HepG2 (cell line): ENCODE results near the gene MYRIP. TPM values are rescaled to one million over a fixed set of nuclear protein-coding genes. Genes with fewer than 3 reads are reported as not detected.

Experiments
- ATAC-seq: fragments of 200-7000 bp; cut with Tn5 transposase; 3 replicates; pipeline ENCODE4 v1.9.1; 2020; ENCODE audit warnings: mild to moderate bottlenecking, moderate library complexity
- BruUV-seq: library from RNA; stranded (reverse); fragments of 400-500 nt; replicated peaks from 2 replicates; lab custom pipeline; 2021; lab: Mats Ljungman, UMichigan
- CTCF ChIA-PET: fragments of 300-600 bp; formaldehyde crosslinking; extraction: SDS; loops from one replicate; lab custom pipeline; 2021; ENCODE audit warnings: low total read pairs, inconsistent platforms, low intra/inter-chr PET ratio; lab: Yijun Ruan, JAX
- POLR2A ChIA-PET: fragments of 350-600 bp; sonication (Branson Sonifier 250); formaldehyde crosslinking; loops from one replicate; lab custom pipeline; 2020; ENCODE audit warnings: antibody characterized with exemption, inconsistent platforms; lab: Yijun Ruan, JAX
- DNase-seq: peaks from one replicate; pipeline ENCODE4 v3.0.0-alpha.2; 2015; ENCODE audit warnings: low spot score
- FAIRE-seq: peaks from 3 replicates; lab custom pipeline; 2011; peaks lifted over from hg19 to GRCh38; lab: Jason Lieb, UNC
- H2AFZ ChIP-seq: one replicate; pipeline ENCODE4 v1.6.1; 2011; ENCODE audit warnings: low read length, inconsistent platforms
- H3K27ac ChIP-seq: fragments of 300-600 bp; 3 replicates; pipeline ENCODE4 v1.8.0; 2011; ENCODE audit warnings: mixed run types, mild to moderate bottlenecking, mixed read lengths, low read length, inconsistent platforms; ENCODE audit not compliant: insufficient read depth; ENCODE audit errors: extremely low read length
- H3K27me3 ChIP-seq, 2 experiments: fragments of 200-600 bp in 1 of 2; 2 replicates in 1 of 2; 3 replicates in 1 of 2; pipeline versions ENCODE4 v1.6.0 to v1.8.0; 2011; ENCODE audit warnings: low read length in 2 of 2, mild to moderate bottlenecking in 2 of 2, moderate library complexity in 2 of 2, inconsistent platforms in 1 of 2; ENCODE audit not compliant: insufficient read depth in 2 of 2, control insufficient read depth in 1 of 2
- H3K36me3 ChIP-seq, 2 experiments: fragments of 200-600 bp in 1 of 2; replicated peaks in 1 of 2; 2 replicates in 1 of 2; 3 replicates in 1 of 2; pipeline versions ENCODE4 v1.5.1 to v1.8.0; 2011; ENCODE audit warnings: low read length in 2 of 2, inconsistent platforms in 1 of 2; ENCODE audit not compliant: insufficient read depth in 2 of 2, control insufficient read depth in 1 of 2
- H3K4me1 ChIP-seq: 2 replicates; pipeline ENCODE4 v1.5.1; 2012; ENCODE audit warnings: low read length, inconsistent platforms; ENCODE audit not compliant: insufficient read depth
- H3K4me2 ChIP-seq: 2 replicates; pipeline ENCODE4 v1.6.0; 2011; ENCODE audit warnings: low read depth, low read length, inconsistent platforms
- H3K4me3 ChIP-seq, 3 experiments: fragments of 200-600 bp in 1 of 3; sonication (generic), shearing (Covaris generic) in 1 of 3; replicated peaks in 1 of 3; 2 replicates each; pipeline ENCODE4 v1.5.1; 2011 to 2016; ENCODE audit warnings: low read length in 3 of 3, inconsistent platforms in 2 of 3, low read depth in 2 of 3, mild to moderate bottlenecking in 2 of 3, control low read depth in 1 of 3, mixed read lengths in 1 of 3; ENCODE audit not compliant: insufficient read depth in 1 of 3
- H3K79me2 ChIP-seq: one replicate; pipeline ENCODE4 v1.6.1; 2011; ENCODE audit warnings: low read length, inconsistent platforms; ENCODE audit not compliant: insufficient read depth
- H3K9ac ChIP-seq: 2 replicates; pipeline ENCODE4 v1.6.0; 2011; ENCODE audit warnings: mild to moderate bottlenecking, low read depth, low read length, inconsistent platforms; ENCODE audit not compliant: insufficient read depth
- H3K9me3 ChIP-seq: 2 replicates; pipeline ENCODE4 v1.5.1; 2012; ENCODE audit warnings: mild to moderate bottlenecking, low read length
- H4K20me1 ChIP-seq: 2 replicates; pipeline ENCODE4 v1.6.0; 2011; ENCODE audit warnings: inconsistent platforms, mild to moderate bottlenecking, low read length, moderate library complexity; ENCODE audit not compliant: insufficient read depth
- CCDC6 ChIP-seq: sonication (generic); formaldehyde crosslinking; IDR thresholded peaks from 2 replicates; pipeline ENCODE4 v1.8.1; 2022; ENCODE audit warnings: mild to moderate bottlenecking, missing genetic modification reagents, moderate library complexity
- CEBPB ChIP-seq: IDR thresholded peaks from 2 replicates; pipeline ENCODE4 v1.6.1; 2011; ENCODE audit warnings: low read depth, low read length, improper control_type of control experiment, borderline replicate concordance
- GFI1 ChIP-seq: sonication (generic); formaldehyde crosslinking; IDR thresholded peaks from 2 replicates; pipeline ENCODE4 v1.5.0; 2020; ENCODE audit warnings: missing genetic modification reagents, mild to moderate bottlenecking, borderline replicate concordance
- KDM2A ChIP-seq: sonication (generic); formaldehyde crosslinking; IDR thresholded peaks from 2 replicates; pipeline ENCODE4 v1.4.0; 2020; ENCODE audit warnings: low read depth, missing genetic modification reagents, borderline replicate concordance
- MATR3 ChIP-seq: sonication (generic); formaldehyde crosslinking; IDR thresholded peaks from 2 replicates; pipeline ENCODE4 v1.4.0; 2020; ENCODE audit warnings: missing genetic modification reagents
- POLR2AphosphoS2 ChIP-seq: IDR thresholded peaks from 2 replicates; pipeline ENCODE4 v1.6.1; 2011; ENCODE audit warnings: low read depth, low read length, improper control_type of control experiment
- RFX5 ChIP-seq: IDR thresholded peaks from 2 replicates; pipeline ENCODE4 v1.6.1; 2011; ENCODE audit warnings: low read depth, low read length, improper control_type of control experiment
- SAP130 ChIP-seq: IDR thresholded peaks from 2 replicates; pipeline ENCODE4 v1.6.1; 2016; ENCODE audit warnings: low read depth
- ZNF12 ChIP-seq: sonication (generic); formaldehyde crosslinking; IDR thresholded peaks from 2 replicates; pipeline ENCODE4 v1.5.0; 2020; ENCODE audit warnings: missing genetic modification reagents
- ZNF484 ChIP-seq: sonication (generic); formaldehyde crosslinking; IDR thresholded peaks from 2 replicates; pipeline ENCODE4 v1.5.1; 2020; ENCODE audit warnings: mild to moderate bottlenecking, low read depth, missing genetic modification reagents, borderline replicate concordance
- ZNF496 ChIP-seq: sonication (generic); formaldehyde crosslinking; IDR thresholded peaks from 2 replicates; pipeline ENCODE4 v1.8.1; 2023; ENCODE audit warnings: mild to moderate bottlenecking, moderate library complexity, missing genetic modification reagents; ENCODE audit not compliant: insufficient replicate concordance
- ZSCAN25 ChIP-seq: sonication (generic); formaldehyde crosslinking; IDR thresholded peaks from 2 replicates; pipeline ENCODE4 v1.8.0; 2022; ENCODE audit warnings: mild to moderate bottlenecking, missing genetic modification reagents
- WGBS: methylation state at CpG from one replicate; pipeline ENCODE4 v1.1.6; 2017; ENCODE audit warnings: low lambda C conversion rate; 5-methylcytosine and 5-hydroxymethylcytosine counted together
- in situ Hi-C: cut with HindIII; loops from 2 replicates; pipeline ENCODE4 v1.10.0; 2017; ENCODE audit warnings: low pct_unique_long_range_greater_than_20kb; ENCODE audit not compliant: extremely low pct_ligation_motif_present
- intact Hi-C: fragments of 100-400 bp; cut with micrococcal nuclease; formaldehyde crosslinking; loops from one replicate; pipeline ENCODE4 v1.10.0; 2022; ENCODE audit not compliant: unreplicated experiment
- polyA plus RNA-seq, 8 experiments: library from polyadenylated mRNA; depleted of rRNA in 3 of 8; stranded (reverse) in 7 of 8; unstranded in 1 of 8; fragments of >200 nt; fragmentation: Illumina TruSeq in 4 of 8; extraction: Trizol in 4 of 8; gene quantifications; 2 replicates each; pipeline versions ENCODE4 v1.2.1 to v1.2.3, GENCODE V29; 2011 to 2016; ENCODE audit warnings: low read depth in 4 of 8, missing spikeins in 1 of 8, mixed read lengths in 1 of 8; ENCODE audit not compliant: insufficient read depth in 1 of 8
- total RNA-seq, 5 experiments: library from RNA; depleted of rRNA; stranded (reverse); fragments of >200 nt; fragmentation: Illumina TruSeq; extraction: Trizol; gene quantifications; 2 replicates each; pipeline ENCODE4 v1.2.3, GENCODE V29; 2016; ENCODE audit warnings: low read depth in 1 of 5
- TF ChIP-seq, protein P1 (sequence below): fragments of 450-650 bp; IDR thresholded peaks from 2 replicates; pipeline ENCODE4 v1.6.1; 2017
- TF ChIP-seq, protein P2 (sequence below): sonication (generic); formaldehyde crosslinking; IDR thresholded peaks from 2 replicates; pipeline ENCODE4 v1.5.0; 2020; ENCODE audit warnings: mild to moderate bottlenecking, missing genetic modification reagents

Gene MYRIP
- total and polyA plus RNA-seq, 2 of the 13 experiments (the other 11 are each of a cell fraction or from before 2014, with no cell fraction given) = 0.64 to 0.84 TPM

DNA sequence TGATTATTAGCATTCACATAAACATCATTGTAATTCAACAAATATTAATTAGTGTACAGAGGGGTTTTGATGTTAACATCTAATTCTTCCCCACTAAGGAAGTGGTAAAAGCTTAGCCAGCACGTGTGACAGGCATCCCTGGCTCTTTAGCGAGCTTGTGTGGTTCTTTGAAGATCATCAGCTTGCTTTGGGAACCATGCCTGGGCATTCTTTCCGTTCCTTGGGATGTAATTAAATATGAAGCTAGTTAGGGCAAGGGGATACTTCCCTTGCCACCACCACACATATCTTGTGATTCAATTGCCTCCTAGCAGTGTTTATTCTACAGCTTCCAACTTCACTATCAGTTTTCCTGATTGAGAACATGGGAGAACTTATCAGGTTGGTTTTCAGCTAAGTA lies 246.5 kb downstream of the MYRIP start:
- 49% methylated on average over 3 of the region's 3 CpGs for WGBS
- ChIA-PET POLR2A (no interaction called here), CTCF (no interaction called here)
- in situ Hi-C loops = no loop called here
- DNase-seq (no peak), FAIRE-seq (no peak), ATAC-seq (no peak)
- intact Hi-C loops = no loop called here
- BruUV-seq = no TSS peak
- Histone ChIP-seq H3K79me2 (no peaks in the 10 kb centered on the region), H3K9me3 (no peaks in the 10 kb centered on the region), H3K36me3 (no peaks in the 10 kb centered on the region), H3K27ac (no peak overlapping the region), H4K20me1 (no peaks in the 10 kb centered on the region), H3K4me3 (no peak overlapping the region), H2AFZ (no peak overlapping the region), H3K4me1 (no peaks in the 10 kb centered on the region), H3K27me3 (no peaks in the 10 kb centered on the region), H3K9ac (no peak overlapping the region), H3K4me2 (no peak overlapping the region)
- TF ChIP-seq, protein P1, sequence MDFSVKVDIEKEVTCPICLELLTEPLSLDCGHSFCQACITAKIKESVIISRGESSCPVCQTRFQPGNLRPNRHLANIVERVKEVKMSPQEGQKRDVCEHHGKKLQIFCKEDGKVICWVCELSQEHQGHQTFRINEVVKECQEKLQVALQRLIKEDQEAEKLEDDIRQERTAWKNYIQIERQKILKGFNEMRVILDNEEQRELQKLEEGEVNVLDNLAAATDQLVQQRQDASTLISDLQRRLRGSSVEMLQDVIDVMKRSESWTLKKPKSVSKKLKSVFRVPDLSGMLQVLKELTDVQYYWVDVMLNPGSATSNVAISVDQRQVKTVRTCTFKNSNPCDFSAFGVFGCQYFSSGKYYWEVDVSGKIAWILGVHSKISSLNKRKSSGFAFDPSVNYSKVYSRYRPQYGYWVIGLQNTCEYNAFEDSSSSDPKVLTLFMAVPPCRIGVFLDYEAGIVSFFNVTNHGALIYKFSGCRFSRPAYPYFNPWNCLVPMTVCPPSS = no peak
- TF ChIP-seq ZNF484 (CRISPR knock-in tag) (no peak), RFX5 (no peak), ZNF12 (CRISPR knock-in tag) (no peak), SAP130 (CRISPR knock-in tag) (no peak), MATR3 (CRISPR knock-in tag) (no peak), GFI1 (CRISPR knock-in tag) (no peak), CEBPB (no peak), KDM2A (CRISPR knock-in tag) (no peak), POLR2AphosphoS2 (no peak), CCDC6 (CRISPR knock-in tag) (no peak), ZSCAN25 (CRISPR knock-in tag) (no peak), ZNF496 (CRISPR knock-in tag) (no peak)
- TF ChIP-seq, protein P2, sequence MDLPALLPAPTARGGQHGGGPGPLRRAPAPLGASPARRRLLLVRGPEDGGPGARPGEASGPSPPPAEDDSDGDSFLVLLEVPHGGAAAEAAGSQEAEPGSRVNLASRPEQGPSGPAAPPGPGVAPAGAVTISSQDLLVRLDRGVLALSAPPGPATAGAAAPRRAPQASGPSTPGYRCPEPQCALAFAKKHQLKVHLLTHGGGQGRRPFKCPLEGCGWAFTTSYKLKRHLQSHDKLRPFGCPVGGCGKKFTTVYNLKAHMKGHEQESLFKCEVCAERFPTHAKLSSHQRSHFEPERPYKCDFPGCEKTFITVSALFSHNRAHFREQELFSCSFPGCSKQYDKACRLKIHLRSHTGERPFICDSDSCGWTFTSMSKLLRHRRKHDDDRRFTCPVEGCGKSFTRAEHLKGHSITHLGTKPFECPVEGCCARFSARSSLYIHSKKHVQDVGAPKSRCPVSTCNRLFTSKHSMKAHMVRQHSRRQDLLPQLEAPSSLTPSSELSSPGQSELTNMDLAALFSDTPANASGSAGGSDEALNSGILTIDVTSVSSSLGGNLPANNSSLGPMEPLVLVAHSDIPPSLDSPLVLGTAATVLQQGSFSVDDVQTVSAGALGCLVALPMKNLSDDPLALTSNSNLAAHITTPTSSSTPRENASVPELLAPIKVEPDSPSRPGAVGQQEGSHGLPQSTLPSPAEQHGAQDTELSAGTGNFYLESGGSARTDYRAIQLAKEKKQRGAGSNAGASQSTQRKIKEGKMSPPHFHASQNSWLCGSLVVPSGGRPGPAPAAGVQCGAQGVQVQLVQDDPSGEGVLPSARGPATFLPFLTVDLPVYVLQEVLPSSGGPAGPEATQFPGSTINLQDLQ (CRISPR knock-in tag) = no peak
